ENCODE measurements around the gene SPACDR. TPM values are rescaled to one million over a fixed set of nuclear protein-coding genes. Genes with fewer than 3 reads are reported as not detected.
"Not testable (repeated sequence)": the region's sequence is repeated elsewhere in the genome, so short reads cannot be mapped to it uniquely, and the experiment has no call there.

SPACDR gene
- total RNA-seq, 2 donors from 2014 or later: not detected

DNA sequence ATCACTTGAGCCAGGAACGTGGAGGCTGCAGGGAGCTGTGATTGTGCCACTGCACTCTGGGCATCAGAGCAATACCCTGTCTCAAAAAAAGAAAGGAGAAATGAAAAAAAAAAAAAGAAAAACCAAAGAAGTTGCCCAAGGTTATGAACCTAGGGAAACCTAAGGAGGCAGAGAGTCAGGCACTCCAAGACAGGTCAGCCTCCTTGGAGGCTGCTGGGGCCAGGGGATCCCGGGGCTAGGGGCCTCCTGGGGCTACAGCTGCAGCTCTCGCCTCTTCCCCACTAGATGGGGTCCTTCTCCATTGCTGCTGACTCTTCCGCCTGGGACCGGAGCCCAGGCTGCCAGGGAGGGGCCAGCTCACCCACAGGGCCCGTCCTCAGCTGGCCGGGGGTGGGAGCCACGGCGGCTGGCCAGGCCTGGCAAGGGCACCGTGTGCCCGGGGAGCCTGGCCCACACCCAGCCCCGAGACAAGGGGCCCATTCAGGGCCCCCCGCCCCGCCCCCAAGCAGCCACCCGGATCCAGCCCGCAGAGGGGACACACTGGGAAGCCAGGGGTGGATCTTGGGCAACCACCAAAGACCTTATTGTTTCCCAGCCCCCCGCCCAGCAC is 1.7 kb upstream of the SPACDR start:
- H3K36me3 ChIP-seq: peaks cover 11% of the 10 kb centered on the region
- H3K27me3 ChIP-seq: no peaks in the 10 kb centered on the region
- H3K27ac ChIP-seq: peak overlapping the region; percentile 75 to 77
- peak; percentile 68 for DNase-seq (ENCODE audit: low spot score)
- H3K4me3 ChIP-seq: peak overlapping the region in 1 of 2 donors; percentile 26
- H3K9me3 ChIP-seq: no peaks in the 10 kb centered on the region
- H3K4me1 ChIP-seq: peaks cover 0 to 37% of the 10 kb centered on the region in 2 donors
- peak; percentile 60 to 85 for TF ChIP-seq CTCF (IDR thresholded peaks at IDR 0.05)

GRCh38 chr7:100465299-100465698 is 1.2 kb upstream of the SPACDR start:
- Histone ChIP-seq H3K27me3 (no peaks in the 10 kb centered on the region), H3K4me3 (no peak overlapping the region), H3K4me1 (peaks cover 0 to 37% of the 10 kb centered on the region in 2 donors), H3K36me3 (peaks cover 7% of the 10 kb centered on the region), H3K9me3 (no peaks in the 10 kb centered on the region), H3K27ac (no peak overlapping the region)
- DNase-seq (ENCODE audit: low spot score): no peak
- TF ChIP-seq CTCF (IDR thresholded peaks at IDR 0.05): no peak

DNA sequence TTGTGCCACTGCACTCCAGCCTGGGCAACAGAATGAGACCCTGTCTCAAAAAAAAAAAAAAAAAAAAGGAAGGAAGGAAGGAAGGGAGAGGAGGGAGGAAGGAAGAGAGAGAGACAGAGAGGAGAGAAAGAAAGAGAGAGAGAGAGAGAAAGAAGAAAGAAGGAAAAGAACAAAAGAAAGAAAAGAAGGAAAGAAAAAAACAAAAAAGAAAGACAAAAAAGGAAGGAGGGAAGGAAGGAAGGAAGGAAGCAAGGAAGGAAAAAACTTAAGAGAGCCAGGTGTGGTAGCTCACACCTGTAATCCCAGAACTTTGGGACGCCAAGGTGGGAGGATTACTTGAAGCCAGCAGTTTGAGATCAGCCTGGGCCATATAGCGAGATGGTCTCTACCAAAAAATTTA is 731 bp upstream of the SPACDR start:
- H3K4me3 ChIP-seq: no peak overlapping the region
- H3K36me3 ChIP-seq: peaks cover 7% of the 10 kb centered on the region
- H3K4me1 ChIP-seq: peaks cover 0 to 34% of the 10 kb centered on the region in 2 donors
- no peaks in the 10 kb centered on the region for H3K9me3 ChIP-seq
- TF ChIP-seq CTCF (IDR thresholded peaks at IDR 0.05): no peak
- no peak overlapping the region for H3K27ac ChIP-seq
- DNase-seq (ENCODE audit: low spot score): no peak
- H3K27me3 ChIP-seq: no peaks in the 10 kb centered on the region

DNA sequence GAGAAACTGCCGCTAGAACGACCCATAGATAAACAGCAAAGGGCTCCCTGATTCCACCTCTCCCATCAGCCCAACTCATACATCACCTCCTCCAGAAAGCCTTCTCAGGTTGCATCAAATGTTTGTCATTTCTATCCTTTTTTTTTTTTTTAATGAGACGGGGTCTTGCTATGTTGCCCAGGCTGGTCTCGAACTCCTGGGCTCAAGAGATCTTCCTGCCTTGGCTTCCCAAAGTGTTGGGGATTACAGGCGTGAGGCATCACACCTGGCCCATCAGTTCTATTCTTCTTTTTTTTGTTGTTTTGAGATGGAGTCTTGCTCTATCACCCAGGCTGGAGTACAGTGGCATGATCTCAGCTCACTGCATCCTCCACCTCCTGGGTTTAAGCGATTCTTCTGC is 7.0 kb downstream of the SPACDR start:
- DNase-seq (ENCODE audit: low spot score): no peak
- Histone ChIP-seq H3K27ac (no peak overlapping the region), H3K36me3 (no peaks in the 10 kb centered on the region), H3K4me1 (no peaks in the 10 kb centered on the region), H3K4me3 (no peak overlapping the region), H3K27me3 (no peaks in the 10 kb centered on the region), H3K9me3 (no peaks in the 10 kb centered on the region)
- TF ChIP-seq CTCF (IDR thresholded peaks at IDR 0.05): no peak

DNA sequence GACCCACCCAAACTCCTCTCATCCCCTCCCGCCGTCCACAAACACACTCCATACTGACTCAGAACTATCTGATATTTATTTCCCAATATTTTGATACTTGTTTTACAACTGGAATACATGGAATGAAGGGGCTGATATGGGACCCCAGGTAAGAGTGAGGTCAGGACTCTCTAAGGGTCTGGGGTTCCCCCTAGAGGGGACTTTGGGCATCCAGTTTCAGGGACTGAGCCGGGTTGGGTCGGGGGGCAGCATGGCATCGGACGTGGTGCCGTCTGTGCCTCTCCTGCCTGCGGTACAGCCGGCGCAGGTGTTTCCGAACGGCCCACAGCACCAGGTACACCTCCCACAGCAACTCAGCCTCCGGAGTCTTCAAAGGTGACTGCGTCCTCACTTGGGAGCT is 7.5 kb downstream of the SPACDR start:
- TF ChIP-seq CTCF (IDR thresholded peaks at IDR 0.05): no peak
- DNase-seq (ENCODE audit: low spot score): no peak
- H3K36me3 ChIP-seq: no peaks in the 10 kb centered on the region
- H3K9me3 ChIP-seq: no peaks in the 10 kb centered on the region
- H3K27ac ChIP-seq: no peak overlapping the region
- no peaks in the 10 kb centered on the region for H3K4me1 ChIP-seq
- H3K4me3 ChIP-seq: no peak overlapping the region
- no peaks in the 10 kb centered on the region for H3K27me3 ChIP-seq

DNA sequence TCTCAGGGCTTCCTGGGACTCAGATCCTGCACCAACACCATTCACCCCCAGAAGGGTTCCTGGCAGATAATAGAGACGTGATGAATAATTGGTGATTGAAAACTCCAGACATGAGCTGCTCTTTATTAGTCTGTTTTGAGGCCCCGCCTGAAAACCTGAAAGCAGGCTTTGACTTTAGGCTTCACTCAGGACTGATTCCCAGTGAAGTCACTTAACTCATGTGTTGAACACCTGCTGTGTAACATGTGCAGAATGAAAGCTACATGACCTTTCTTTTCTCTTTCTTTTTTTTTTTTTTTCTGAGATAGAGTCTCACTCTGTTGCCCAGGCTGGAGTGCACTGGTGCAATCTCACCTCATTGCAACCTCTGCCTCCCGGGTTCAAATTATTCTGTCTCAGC is 8.9 kb downstream of the SPACDR start:
- Histone ChIP-seq H3K9me3 (no peaks in the 10 kb centered on the region), H3K36me3 (no peaks in the 10 kb centered on the region), H3K4me3 (no peak overlapping the region), H3K27ac (no peak overlapping the region), H3K4me1 (peaks cover 0 to 6% of the 10 kb centered on the region in 2 donors), H3K27me3 (no peaks in the 10 kb centered on the region)
- DNase-seq (ENCODE audit: low spot score): no peak
- TF ChIP-seq CTCF (IDR thresholded peaks at IDR 0.05): no peak

DNA sequence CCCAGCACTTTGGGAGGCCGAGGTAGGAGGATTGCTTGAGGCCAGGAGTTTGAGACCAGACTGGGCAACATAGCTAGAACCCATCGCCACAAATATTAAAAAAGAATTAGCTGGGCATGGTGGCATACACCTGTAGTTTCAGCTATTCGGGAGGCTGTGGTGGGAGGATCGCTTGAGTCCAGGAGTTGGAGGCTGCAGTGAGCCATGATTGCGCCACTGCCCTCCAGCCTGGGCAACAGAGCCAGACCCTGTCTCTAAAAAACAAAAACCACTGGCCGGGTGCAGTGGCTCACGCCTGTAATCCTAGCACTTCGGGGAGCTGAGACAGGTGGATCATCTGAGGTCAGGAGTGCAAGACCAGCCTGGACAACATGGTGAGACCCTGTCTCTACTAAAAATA is 10.2 kb downstream of the SPACDR start:
- not testable (repeated sequence) for H3K36me3 ChIP-seq; H3K27ac ChIP-seq; H3K27me3 ChIP-seq; H3K9me3 ChIP-seq; DNase-seq (ENCODE audit: low spot score); H3K4me3 ChIP-seq
- peaks cover 0 to 12% of the 10 kb centered on the region in 2 donors for H3K4me1 ChIP-seq
